SK-N-SH (cell line): ENCODE data around the gene PIGL. TPM values are rescaled to one million over a fixed set of nuclear protein-coding genes. Genes with fewer than 3 reads are reported as not detected.
A peak's percentile ranks its signal among the peaks of the same experiment; 100 is the strongest.

Source experiments
- CTCF ChIA-PET: fragments of 300-600, 350-600 bp; formaldehyde crosslinking; extraction: SDS; loops from one replicate; lab custom pipeline; 2021; lab: Yijun Ruan, JAX
- POLR2A ChIA-PET: fragments of 350-600 bp; sonication (Branson Sonifier 250); formaldehyde crosslinking; extraction: SDS; loops from one replicate; lab custom pipeline; 2020; ENCODE audit warnings: antibody characterized with exemption, inconsistent platforms; lab: Yijun Ruan, JAX
- DNase-seq: peaks from one replicate; pipeline ENCODE4 v3.0.0; 2012
- H2AFZ ChIP-seq: fragments of 200-600 bp; sonication (generic); 2 replicates; pipeline ENCODE4 v1.8.1; 2016; ENCODE audit warnings: antibody characterized with exemption, mild to moderate bottlenecking, low read depth
- H3F3A ChIP-seq: fragments of 200-600 bp; sonication (generic); replicated peaks from 2 replicates; pipeline ENCODE3; 2016; ENCODE audit warnings: antibody characterized with exemption, mild to moderate bottlenecking; ENCODE audit not compliant: insufficient read depth
- H3K27ac ChIP-seq, 2 experiments: fragments of 200-500 bp in 1 of 2; fragments of 200-600 bp in 1 of 2; sonication (Bioruptor generic) in 1 of 2; sonication (generic), shearing (Covaris generic) in 1 of 2; 2 replicates each; pipeline versions ENCODE4 v1.5.1 to v1.6.1; 2014 to 2016; ENCODE audit warnings: low read depth in 2 of 2, inconsistent platforms in 1 of 2, low read length in 1 of 2, mild to moderate bottlenecking in 1 of 2, mixed read lengths in 1 of 2
- H3K27me3 ChIP-seq: fragments of 200-600 bp; sonication (generic), shearing (Covaris generic); 2 replicates; pipeline ENCODE4 v1.6.1; 2016; ENCODE audit warnings: mixed run types; ENCODE audit not compliant: insufficient read depth
- H3K36me3 ChIP-seq, 2 experiments: fragments of 200-500 bp in 1 of 2; fragments of 200-600 bp in 1 of 2; sonication (Bioruptor generic) in 1 of 2; sonication (generic) in 1 of 2; replicated peaks in 1 of 2; 2 replicates each; pipeline versions ENCODE3 to v1.5.1; 2014 to 2016; ENCODE audit warnings: low read length in 1 of 2, mild to moderate bottlenecking in 1 of 2; ENCODE audit not compliant: insufficient read depth in 2 of 2, control insufficient read depth in 1 of 2
- H3K4me1 ChIP-seq, 2 experiments: fragments of 200-500 bp in 1 of 2; fragments of 200-600 bp in 1 of 2; sonication (Bioruptor generic) in 1 of 2; sonication (generic), shearing (Covaris generic) in 1 of 2; 2 replicates each; pipeline versions ENCODE4 v1.5.1 to v1.6.1; 2014 to 2016; ENCODE audit warnings: low read depth in 1 of 2, low read length in 1 of 2, mixed run types in 1 of 2; ENCODE audit not compliant: insufficient read depth in 2 of 2, control insufficient read depth in 1 of 2
- H3K4me2 ChIP-seq: fragments of 200-600 bp; sonication (generic), shearing (Covaris generic); 2 replicates; pipeline ENCODE4 v1.6.1; 2017; ENCODE audit warnings: mixed run types
- H3K4me3 ChIP-seq, 2 experiments: fragments of 200-500 bp in 1 of 2; fragments of 200-600 bp in 1 of 2; sonication (Bioruptor generic) in 1 of 2; sonication (generic), shearing (Covaris generic) in 1 of 2; 2 replicates each; pipeline versions ENCODE4 v1.5.1 to v1.8.1; 2014 to 2016; ENCODE audit warnings: low read depth in 2 of 2, inconsistent platforms in 1 of 2, low read length in 1 of 2, mild to moderate bottlenecking in 1 of 2, mixed read lengths in 1 of 2, moderate library complexity in 1 of 2
- H3K79me2 ChIP-seq: fragments of 200-600 bp; sonication (generic); 2 replicates; pipeline ENCODE4 v1.8.1; 2017; ENCODE audit warnings: mild to moderate bottlenecking; ENCODE audit not compliant: insufficient read depth
- H3K9ac ChIP-seq: fragments of 200-600 bp; sonication (generic); 2 replicates; pipeline ENCODE4 v1.6.1; 2017; ENCODE audit warnings: mixed run types
- H3K9me2 ChIP-seq: fragments of 200-600 bp; sonication (generic); 2 replicates; pipeline ENCODE4 v1.6.1; 2017; ENCODE audit warnings: mixed run types
- H3K9me3 ChIP-seq: fragments of 200-600 bp; sonication (generic); 2 replicates; pipeline ENCODE4 v1.6.1; 2017; ENCODE audit warnings: mixed run types, mild to moderate bottlenecking, moderate library complexity
- H4K20me1 ChIP-seq: fragments of 200-600 bp; sonication (generic); 2 replicates; pipeline ENCODE4 v1.6.1; 2017; ENCODE audit warnings: mild to moderate bottlenecking, mixed run types; ENCODE audit not compliant: insufficient read depth
- ELF1 ChIP-seq: IDR thresholded peaks from 2 replicates; pipeline ENCODE4 v1.4.0; 2012
- EZH2phosphoT487 ChIP-seq: fragments of 200-600 bp; sonication (generic); IDR thresholded peaks from 2 replicates; pipeline ENCODE4 v1.6.1; 2017; ENCODE audit warnings: low read depth, mixed run types, mild to moderate bottlenecking, antibody characterized with exemption, moderate library complexity, borderline replicate concordance
- FOSL2 ChIP-seq: IDR thresholded peaks from 2 replicates; pipeline ENCODE4 v1.4.0; 2012; ENCODE audit warnings: low read depth, mild to moderate bottlenecking, moderate library complexity, borderline replicate concordance
- FOXJ3 ChIP-seq: sonication (generic); formaldehyde crosslinking; IDR thresholded peaks from 2 replicates; pipeline ENCODE4 v1.5.1; 2020; ENCODE audit warnings: mild to moderate bottlenecking, missing genetic modification reagents
- JUND ChIP-seq: IDR thresholded peaks from 2 replicates; pipeline ENCODE4 v1.4.0; 2012
- NRF1 ChIP-seq: IDR thresholded peaks from 2 replicates; pipeline ENCODE4 v1.6.1; 2012; ENCODE audit warnings: low read depth, mild to moderate bottlenecking, low read length
- PBX3 ChIP-seq: IDR thresholded peaks from 2 replicates; pipeline ENCODE4; 2012
- RAD21 ChIP-seq: IDR thresholded peaks from 2 replicates; pipeline ENCODE4 v1.6.1; 2012; ENCODE audit warnings: mild to moderate bottlenecking, low read length
- RFX5 ChIP-seq: IDR thresholded peaks from 2 replicates; pipeline ENCODE4 v1.6.1; 2012; ENCODE audit warnings: mild to moderate bottlenecking, improper control_type of control experiment, low read length
- RXRA ChIP-seq: IDR thresholded peaks from 2 replicates; pipeline ENCODE4 v1.4.0; 2012; ENCODE audit warnings: low read depth, mild to moderate bottlenecking, borderline replicate concordance
- SIN3A ChIP-seq: IDR thresholded peaks from 2 replicates; pipeline ENCODE4 v1.6.1; 2012; ENCODE audit warnings: low read depth, mild to moderate bottlenecking, low read length, moderate library complexity, borderline replicate concordance
- SMC3 ChIP-seq: IDR thresholded peaks from 2 replicates; pipeline ENCODE4 v1.6.1; 2012; ENCODE audit warnings: low read depth, low read length, improper control_type of control experiment
- TCF12 ChIP-seq: IDR thresholded peaks from 2 replicates; pipeline ENCODE4 v1.4.0; 2012
- YY1 ChIP-seq: IDR thresholded peaks from 2 replicates; pipeline ENCODE4 v1.4.0; 2012; ENCODE audit warnings: low read depth, mild to moderate bottlenecking
- ZBTB33 ChIP-seq: IDR thresholded peaks from 2 replicates; pipeline ENCODE4 v1.4.0; 2012; ENCODE audit warnings: low read depth, borderline replicate concordance
- WGBS: methylation state at CpG from one replicate; pipeline ENCODE4 v1.1.6; 2017; ENCODE audit warnings: low lambda C conversion rate; 5-methylcytosine and 5-hydroxymethylcytosine counted together
- polyA plus RNA-seq, 3 experiments: library from polyadenylated mRNA; depleted of rRNA; stranded (reverse); fragments of >200 nt; gene quantifications; 2 replicates each; pipeline ENCODE4 v1.2.3, GENCODE V29; 2012
- TF ChIP-seq, protein P1 (sequence below): IDR thresholded peaks from 2 replicates; pipeline ENCODE4 v1.4.0; 2012; ENCODE audit warnings: low read depth, borderline replicate concordance
- TF ChIP-seq, protein P2 (sequence below): fragments of 150-350 bp; IDR thresholded peaks from 2 replicates; pipeline ENCODE4 v1.6.1; 2016; ENCODE audit warnings: mild to moderate bottlenecking, low read depth, low read length
- TF ChIP-seq, protein P3 (sequence below): IDR thresholded peaks from 2 replicates; pipeline ENCODE4 v1.4.0; 2012; ENCODE audit warnings: low read depth

PIGL gene
- polyA plus RNA-seq, 1 of the 3 experiments (the other 2 are of a cell fraction): 34.0 TPM

DNA sequence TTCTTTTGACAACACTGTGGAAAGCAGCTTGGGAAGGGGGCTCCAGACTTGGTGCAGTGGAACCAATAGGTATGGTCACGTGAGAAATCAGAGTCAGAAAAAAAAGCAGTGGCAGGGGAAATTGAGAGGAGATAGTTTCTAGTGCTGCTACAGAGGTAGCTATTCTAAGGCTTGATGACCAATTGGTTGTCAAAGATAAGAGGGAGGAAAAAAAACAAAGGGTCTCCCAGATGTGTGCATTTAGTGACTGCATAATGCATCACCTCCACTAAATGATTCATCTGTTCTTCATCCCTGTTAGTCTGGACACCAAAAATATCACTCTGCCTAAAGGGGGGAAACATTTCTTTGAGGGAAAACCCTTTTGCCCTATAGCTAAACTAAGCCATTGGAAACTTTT is 56.5 kb downstream of the PIGL start:
- no peaks in the 10 kb centered on the region for H3K9me2 ChIP-seq
- H3F3A ChIP-seq: peaks cover 23% of the 10 kb centered on the region
- no peak for DNase-seq
- CTCF ChIA-PET: no interaction called here
- peaks cover 0 to 6% of the 10 kb centered on the region in 2 experiments; a peak in 1 of 4 replicates for H3K4me1 ChIP-seq
- no peaks in the 10 kb centered on the region for H3K27me3 ChIP-seq
- no peak overlapping the region for H3K4me3 ChIP-seq
- H3K27ac ChIP-seq: peak overlapping the region in 1 of 2 experiments; percentile 12; a peak in 1 of 4 replicates
- TF ChIP-seq RXRA (no peak), EZH2phosphoT487 (no peak), TCF12 (peak; percentile 65; the same call in 1 of the 2 replicates), JUND (peak; percentile 20; the same call in 1 of the 2 replicates), FOSL2 (peak; percentile 62; the same call in 1 of the 2 replicates), PBX3 (peak; percentile 32; the same call in 1 of the 2 replicates)
- H3K9me3 ChIP-seq: peaks cover 7% of the 10 kb centered on the region; the same call in 1 of the 2 replicates
- no peak overlapping the region for H3K9ac ChIP-seq
- H4K20me1 ChIP-seq: 0 out of 2 replicates have a peak, but pooled peaks cover 2% of the 10 kb centered on the region
- peaks cover 0 to 13% of the 10 kb centered on the region in 2 experiments for H3K36me3 ChIP-seq
- no peaks in the 10 kb centered on the region; the same call in 1 of the 2 replicates for H3K79me2 ChIP-seq
- POLR2A ChIA-PET: no interaction called here
- 46% methylated on average over 1 of the region's 1 CpG for WGBS
- no peak overlapping the region for H2AFZ ChIP-seq
- no peak overlapping the region for H3K4me2 ChIP-seq

DNA sequence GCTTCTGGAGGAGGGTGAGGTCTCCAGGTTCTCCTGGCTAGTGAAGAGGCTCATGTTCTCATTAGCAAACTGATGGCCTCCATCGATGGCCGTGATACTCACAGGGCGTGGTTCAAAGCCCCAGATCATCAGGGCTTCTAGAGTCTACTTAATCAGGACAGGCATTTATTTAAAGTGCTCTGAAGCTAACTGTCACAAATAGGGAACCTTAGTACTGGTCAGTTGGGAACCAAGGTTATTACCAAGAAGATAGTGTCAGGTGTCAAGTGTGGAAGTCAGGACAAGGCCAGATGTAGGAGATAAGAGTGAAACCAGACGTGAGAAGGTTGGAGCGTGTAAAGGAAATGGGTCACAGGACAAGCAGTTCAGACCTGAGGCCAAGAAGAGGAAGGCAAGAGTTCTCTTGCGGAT is 56.9 kb downstream of the PIGL start:
- H3K4me2 ChIP-seq: no peak overlapping the region
- CTCF ChIA-PET: no interaction called here

GRCh38 chr17:16275024-16275423 is 58.0 kb downstream of the PIGL start:
- Histone ChIP-seq H2AFZ (no peak overlapping the region), H3K27ac (no peak overlapping the region), H3K9ac (no peak overlapping the region), H3F3A (peaks cover 11% of the 10 kb centered on the region), H3K4me3 (no peak overlapping the region), H3K4me1 (peaks cover 0 to 6% of the 10 kb centered on the region in 2 experiments; a peak in 1 of 4 replicates), H3K9me3 (peaks cover 12% of the 10 kb centered on the region; the same call in 1 of the 2 replicates), H3K36me3 (peaks cover 0 to 21% of the 10 kb centered on the region in 2 experiments), H3K9me2 (no peaks in the 10 kb centered on the region), H3K4me2 (no peak overlapping the region), H4K20me1 (no peaks in the 10 kb centered on the region), H3K79me2 (no peaks in the 10 kb centered on the region; the same call in 1 of the 2 replicates), H3K27me3 (no peaks in the 10 kb centered on the region)
- no peak for DNase-seq
- CTCF ChIA-PET: no interaction called here
- POLR2A ChIA-PET: no interaction called here
- WGBS: 97% methylated on average over 5 of the region's 5 CpGs
- TF ChIP-seq EZH2phosphoT487 (no peak), YY1 (no peak), RFX5 (no peak), NRF1 (no peak), RAD21 (no peak), FOXJ3 (CRISPR knock-in tag) (no peak), SIN3A (no peak), ELF1 (no peak), FOSL2 (no peak), ZBTB33 (no peak)
- TF ChIP-seq, protein P1, sequence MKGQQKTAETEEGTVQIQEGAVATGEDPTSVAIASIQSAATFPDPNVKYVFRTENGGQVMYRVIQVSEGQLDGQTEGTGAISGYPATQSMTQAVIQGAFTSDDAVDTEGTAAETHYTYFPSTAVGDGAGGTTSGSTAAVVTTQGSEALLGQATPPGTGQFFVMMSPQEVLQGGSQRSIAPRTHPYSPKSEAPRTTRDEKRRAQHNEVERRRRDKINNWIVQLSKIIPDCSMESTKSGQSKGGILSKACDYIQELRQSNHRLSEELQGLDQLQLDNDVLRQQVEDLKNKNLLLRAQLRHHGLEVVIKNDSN: no peak
- TF ChIP-seq, protein P2, sequence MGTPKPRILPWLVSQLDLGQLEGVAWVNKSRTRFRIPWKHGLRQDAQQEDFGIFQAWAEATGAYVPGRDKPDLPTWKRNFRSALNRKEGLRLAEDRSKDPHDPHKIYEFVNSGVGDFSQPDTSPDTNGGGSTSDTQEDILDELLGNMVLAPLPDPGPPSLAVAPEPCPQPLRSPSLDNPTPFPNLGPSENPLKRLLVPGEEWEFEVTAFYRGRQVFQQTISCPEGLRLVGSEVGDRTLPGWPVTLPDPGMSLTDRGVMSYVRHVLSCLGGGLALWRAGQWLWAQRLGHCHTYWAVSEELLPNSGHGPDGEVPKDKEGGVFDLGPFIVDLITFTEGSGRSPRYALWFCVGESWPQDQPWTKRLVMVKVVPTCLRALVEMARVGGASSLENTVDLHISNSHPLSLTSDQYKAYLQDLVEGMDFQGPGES: no peak
- TF ChIP-seq, protein P3, sequence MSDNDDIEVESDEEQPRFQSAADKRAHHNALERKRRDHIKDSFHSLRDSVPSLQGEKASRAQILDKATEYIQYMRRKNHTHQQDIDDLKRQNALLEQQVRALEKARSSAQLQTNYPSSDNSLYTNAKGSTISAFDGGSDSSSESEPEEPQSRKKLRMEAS: no peak

More for the DNA sequence above, 56.9 kb downstream of the PIGL start:
- Histone ChIP-seq H3K9ac (no peak overlapping the region), H3F3A (peaks cover 20% of the 10 kb centered on the region), H3K4me1 (peaks cover 0 to 6% of the 10 kb centered on the region in 2 experiments; a peak in 1 of 4 replicates), H2AFZ (no peak overlapping the region), H3K4me3 (no peak overlapping the region), H3K79me2 (no peaks in the 10 kb centered on the region; the same call in 1 of the 2 replicates), H3K36me3 (peaks cover 0 to 17% of the 10 kb centered on the region in 2 experiments), H3K27ac (peak overlapping the region in 1 of 2 experiments; percentile 12; a peak in 1 of 4 replicates), H3K9me2 (no peaks in the 10 kb centered on the region), H3K9me3 (peaks cover 11% of the 10 kb centered on the region; the same call in 1 of the 2 replicates), H3K27me3 (no peaks in the 10 kb centered on the region), H4K20me1 (0 out of 2 replicates have a peak, but pooled peaks cover 2% of the 10 kb centered on the region)
- POLR2A ChIA-PET: no interaction called here
- DNase-seq: no peak
- 84% methylated on average over 6 of the region's 6 CpGs for WGBS
- TF ChIP-seq SMC3: no peak
